ENCODE measurements around the gene TNXB.

TNXB gene

DNA sequence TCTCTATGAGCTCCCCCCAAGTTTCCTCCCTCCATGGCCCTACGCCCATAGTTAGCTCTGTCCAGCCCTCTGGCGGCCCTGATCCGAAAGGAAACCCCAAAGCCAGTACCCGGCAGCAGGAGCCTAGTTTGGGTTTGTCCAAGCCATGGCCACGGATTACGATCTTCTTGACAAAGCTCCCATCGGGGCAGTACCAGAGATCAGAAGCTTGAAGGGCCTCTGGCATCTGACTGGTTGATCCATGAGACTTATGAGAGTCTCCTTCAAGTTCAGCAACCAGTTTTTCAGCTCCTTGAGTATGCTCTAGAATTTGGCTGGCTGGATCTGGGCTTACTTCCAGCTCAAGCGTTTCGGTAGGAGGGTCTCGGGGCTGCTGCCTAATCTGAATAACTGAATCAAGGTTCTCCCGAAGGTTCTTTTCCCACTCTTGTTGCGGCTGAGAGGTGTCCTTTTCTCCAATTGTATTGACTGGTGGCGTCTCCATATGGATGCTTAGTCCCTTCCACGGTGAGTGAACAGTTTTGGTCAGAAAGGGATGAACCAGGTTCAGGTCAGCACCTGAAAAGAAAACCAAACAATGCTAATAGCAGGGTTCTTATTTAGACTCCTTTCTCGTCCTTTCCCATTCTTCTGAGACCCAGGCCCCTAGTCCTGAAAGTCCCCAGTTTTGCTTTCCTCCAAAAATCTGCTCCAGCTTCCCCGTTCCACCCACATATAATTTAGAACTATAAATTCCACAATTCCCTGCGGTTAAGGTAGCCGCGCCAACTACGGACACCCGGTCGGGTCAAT lies 20.4 kb upstream of the TNXB start:
- DNase-seq, result no peak
- TF ChIP-seq GATA1 (IDR thresholded peaks at IDR 0.05; ENCODE audit: low read depth, low read length) (no peak), POLR2A (IDR thresholded peaks at IDR 0.05; ENCODE audit: low read length) (no peak)

DNA sequence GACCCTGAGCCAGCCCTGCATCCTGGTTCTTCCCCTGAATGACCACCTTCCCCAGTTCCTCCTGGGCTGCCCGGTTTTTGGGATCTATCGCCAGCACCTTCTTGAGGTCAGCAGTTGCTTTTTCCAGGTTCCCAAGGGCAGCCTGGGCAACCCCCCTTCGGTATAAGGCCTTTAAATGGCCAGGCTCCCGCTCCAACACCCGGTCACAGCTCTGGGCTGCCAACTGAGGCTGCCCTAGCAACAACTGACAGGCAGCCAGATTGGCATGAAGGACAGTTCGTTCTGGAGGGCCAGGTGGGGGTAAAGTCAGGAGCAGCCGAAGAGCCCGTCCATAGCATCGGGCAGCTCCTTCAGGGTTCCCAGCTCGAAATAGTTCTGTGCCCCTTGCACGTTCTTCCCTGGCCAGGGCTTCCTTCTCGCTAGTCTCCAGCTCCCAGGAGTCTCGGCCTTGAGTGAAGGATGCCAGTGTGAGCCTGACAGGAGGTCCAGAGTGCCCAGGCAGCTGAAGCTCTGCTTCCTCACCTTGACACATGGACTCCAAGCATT lies 19.7 kb upstream of the TNXB start:
- no peak for DNase-seq
- TF ChIP-seq POLR2A (IDR thresholded peaks at IDR 0.05; ENCODE audit: low read length) (no peak), GATA1 (IDR thresholded peaks at IDR 0.05; ENCODE audit: low read depth, low read length) (no peak)

DNA sequence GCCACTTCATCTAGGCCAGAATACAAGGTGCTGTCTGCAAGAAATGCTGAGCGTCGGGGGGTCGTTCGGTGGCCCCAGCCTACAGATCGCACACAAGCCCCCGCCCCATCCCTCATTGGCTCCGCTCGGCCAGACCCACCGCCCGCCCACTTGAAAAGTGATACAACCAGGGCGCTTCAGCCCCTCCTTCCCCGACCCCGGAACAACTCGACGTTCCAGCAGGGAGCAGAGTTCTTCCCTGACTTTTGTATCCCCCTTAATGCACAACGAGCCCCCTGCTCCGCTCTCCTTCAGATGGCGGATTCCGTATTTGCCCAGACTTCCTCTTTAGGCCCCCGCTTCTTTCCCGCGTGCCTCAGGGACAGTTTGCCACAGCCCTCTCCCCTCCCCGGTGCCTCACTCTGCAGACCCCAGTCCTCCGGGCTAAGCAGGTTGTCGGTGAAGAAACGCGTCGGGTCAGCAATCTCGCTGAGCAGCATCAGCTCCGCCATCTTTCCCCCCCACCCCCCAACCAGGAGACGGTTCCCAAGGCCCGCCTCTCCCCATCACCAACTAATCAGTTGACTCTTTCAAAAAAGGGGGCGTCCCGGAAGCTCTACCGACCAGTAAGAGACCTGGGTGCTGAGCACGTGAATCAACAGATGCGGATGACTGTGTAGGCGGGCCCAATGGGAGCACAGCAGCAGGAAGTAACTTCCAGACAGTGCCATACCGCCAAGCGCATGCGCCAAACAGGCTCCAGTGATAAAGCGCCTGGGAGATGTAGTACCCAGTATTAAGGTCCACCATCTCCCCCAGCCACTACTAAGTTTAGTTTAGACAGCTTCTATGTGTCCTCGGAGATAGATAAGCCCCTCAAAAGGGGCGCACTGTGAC lies 18.8 kb upstream of the TNXB start, which contains the start of gene ATF6B:
ATF6B (minus strand) TSS at position 530 of the 876 bp plus-strand sequence; CDS start at position 491, 39 bp downstream.
- TF ChIP-seq POLR2A (IDR thresholded peaks at IDR 0.05; ENCODE audit: low read length) (peak; percentile 83), GATA1 (IDR thresholded peaks at IDR 0.05; ENCODE audit: low read depth, low read length) (no peak)
- peak; percentile 99 to 100 for DNase-seq

DNA sequence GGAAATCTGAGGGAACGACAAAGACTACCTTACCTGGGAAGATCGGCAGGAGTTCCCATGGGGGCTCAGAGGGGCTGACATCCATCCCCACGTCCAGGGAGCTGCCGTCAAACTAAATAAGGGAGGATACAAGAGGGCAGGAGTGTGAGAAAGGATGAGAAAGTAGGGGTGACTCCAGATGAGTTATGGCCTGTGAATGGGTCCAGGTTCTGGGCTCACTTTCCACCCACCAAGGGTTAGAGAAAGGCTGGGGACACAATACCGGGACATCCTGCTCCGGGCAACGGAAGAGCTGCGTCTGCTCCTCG lies 18.2 kb upstream of the TNXB start:
- TF ChIP-seq GATA1 (IDR thresholded peaks at IDR 0.05; ENCODE audit: low read depth, low read length) (no peak), POLR2A (IDR thresholded peaks at IDR 0.05; ENCODE audit: low read length) (no peak)
- no peak for DNase-seq

DNA sequence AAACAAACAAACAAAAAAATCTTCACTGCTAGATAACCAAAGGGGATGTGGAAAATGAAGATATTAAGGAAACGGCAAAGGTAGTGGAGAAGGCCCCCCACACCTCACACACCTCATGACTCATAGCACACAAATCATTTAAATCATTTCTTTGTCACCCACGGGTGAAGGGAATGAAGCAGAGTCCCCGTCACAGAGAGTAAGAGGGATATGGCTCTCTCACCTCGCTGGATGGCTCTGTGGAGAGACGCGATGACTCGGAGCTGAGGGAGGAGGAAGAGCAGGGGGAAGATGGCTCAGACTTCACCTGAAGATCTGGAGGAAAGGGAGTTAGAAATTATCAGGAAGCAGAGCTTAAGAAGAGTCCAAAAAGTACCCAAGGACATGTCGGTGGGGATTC lies 17.7 kb upstream of the TNXB start:
- no peak for DNase-seq
- no peak for TF ChIP-seq GATA1 (IDR thresholded peaks at IDR 0.05; ENCODE audit: low read depth, low read length)
- TF ChIP-seq POLR2A (IDR thresholded peaks at IDR 0.05; ENCODE audit: low read length), result no peak

DNA sequence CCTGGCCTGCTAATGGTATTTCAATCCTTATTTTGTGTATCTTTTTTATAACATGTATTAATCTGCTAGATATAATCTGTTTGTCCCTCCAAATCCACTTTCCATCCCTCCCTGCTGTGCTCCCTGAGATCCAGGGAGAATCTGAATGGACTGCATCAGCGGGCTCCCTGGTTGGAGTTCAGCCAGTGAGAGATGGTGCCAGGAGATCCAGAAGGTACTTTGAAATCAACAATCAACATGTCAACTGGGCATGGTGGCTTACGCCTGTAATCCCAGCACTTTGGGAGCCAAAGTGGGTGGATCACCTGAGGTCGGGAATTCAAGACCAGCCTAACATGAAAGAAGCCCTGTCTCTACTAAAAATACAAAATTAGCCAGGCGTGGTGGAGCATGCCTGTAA lies 14.5 kb upstream of the TNXB start:
- TF ChIP-seq GATA1 (IDR thresholded peaks at IDR 0.05; ENCODE audit: low read depth, low read length) (no peak), POLR2A (IDR thresholded peaks at IDR 0.05; ENCODE audit: low read length) (no peak)
- no peak for DNase-seq

DNA sequence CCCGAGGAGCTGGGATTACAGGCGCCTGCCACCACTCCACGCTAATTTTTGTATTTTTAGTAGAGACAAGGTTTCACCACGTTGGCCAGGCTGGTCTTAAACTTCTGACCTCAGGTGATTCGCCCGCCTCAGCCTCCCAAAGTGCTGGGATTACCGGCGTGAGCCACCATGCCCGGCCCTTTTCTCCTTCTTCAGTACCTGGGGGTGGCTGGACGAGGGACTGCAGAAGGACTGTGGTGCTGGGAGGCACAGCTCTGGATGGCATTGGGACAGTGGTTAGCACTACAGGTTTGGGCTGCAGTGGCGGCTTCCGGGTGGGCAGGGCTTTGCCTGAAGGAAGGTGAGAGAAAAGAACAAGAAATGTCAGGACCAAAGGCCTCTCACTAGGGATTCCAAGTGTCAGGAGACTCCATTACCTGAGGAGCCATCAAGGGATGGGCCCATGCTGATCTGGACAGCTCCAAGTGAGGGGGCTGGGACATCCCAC lies 11.5 kb upstream of the TNXB start:
- TF ChIP-seq POLR2A (IDR thresholded peaks at IDR 0.05; ENCODE audit: low read length), result no peak
- TF ChIP-seq GATA1 (IDR thresholded peaks at IDR 0.05; ENCODE audit: low read depth, low read length), result no peak

DNA sequence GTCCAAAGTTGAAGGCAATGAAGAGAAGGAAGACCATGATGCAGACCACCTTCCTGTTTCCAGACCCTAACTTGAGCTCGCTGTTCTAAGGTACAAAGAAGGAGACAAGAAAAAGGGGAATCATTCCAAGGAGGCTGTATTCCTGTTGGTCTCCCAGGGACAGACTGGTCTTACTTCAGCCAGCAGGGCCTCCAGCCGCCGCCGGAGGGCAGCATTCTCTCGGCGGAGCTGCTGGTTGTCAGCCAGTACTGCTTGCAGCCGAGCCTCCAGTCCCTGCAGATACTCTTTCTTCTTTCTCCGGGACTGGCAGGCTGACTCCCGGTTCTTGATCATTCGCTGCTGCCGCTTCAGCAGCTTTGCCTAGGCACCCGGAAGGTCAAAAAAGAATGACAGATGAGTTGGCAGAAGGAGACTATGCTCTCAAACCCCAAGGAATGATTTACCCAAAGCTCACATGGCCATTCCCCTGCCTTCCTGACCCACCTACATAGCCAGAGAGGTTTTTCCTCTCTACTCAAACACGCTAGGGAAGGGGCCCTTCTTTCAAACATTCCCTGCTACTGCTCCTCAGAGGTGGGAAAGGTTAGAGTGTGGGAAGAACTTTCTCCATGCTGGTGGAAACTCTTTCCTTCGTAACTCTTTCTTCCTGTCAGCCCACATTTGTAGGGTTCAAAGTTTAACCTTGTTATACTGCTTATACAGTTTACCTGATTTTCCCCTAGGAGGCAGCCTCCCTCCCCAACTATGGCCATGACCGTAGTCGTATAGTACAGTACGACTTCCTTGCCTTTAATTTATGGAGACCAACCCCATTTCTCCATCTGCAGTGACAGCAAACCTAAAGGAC lies 9.9 kb upstream of the TNXB start:
- peak; percentile 86 to 91 for DNase-seq
- no peak for TF ChIP-seq POLR2A (IDR thresholded peaks at IDR 0.05; ENCODE audit: low read length)
- no peak for TF ChIP-seq GATA1 (IDR thresholded peaks at IDR 0.05; ENCODE audit: low read depth, low read length)

More for the DNA sequence above, 11.5 kb upstream of the TNXB start:
- no peak for DNase-seq

DNA sequence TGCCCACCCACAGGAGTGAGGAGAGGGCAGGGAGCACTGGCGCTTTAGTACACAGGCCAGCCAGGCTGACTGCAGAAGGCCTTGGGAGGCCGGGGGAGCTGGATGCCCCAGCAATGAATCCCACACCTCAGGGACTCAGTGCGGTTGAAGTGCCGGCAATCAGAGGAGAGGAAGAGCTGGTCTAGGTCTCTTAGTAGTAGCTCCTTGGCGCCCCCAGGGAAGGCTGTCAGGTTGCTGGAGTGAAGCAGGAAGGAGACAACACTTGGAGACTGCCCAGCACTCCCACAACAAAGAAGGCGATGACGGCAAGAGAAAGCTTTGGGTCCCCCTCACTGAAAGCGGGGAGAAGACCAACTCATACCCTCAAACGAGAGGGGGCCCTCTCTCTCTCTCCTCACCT lies 8.3 kb upstream of the TNXB start:
- DNase-seq, result no peak
- TF ChIP-seq GATA1 (IDR thresholded peaks at IDR 0.05; ENCODE audit: low read depth, low read length) (no peak), POLR2A (IDR thresholded peaks at IDR 0.05; ENCODE audit: low read length) (no peak)

DNA sequence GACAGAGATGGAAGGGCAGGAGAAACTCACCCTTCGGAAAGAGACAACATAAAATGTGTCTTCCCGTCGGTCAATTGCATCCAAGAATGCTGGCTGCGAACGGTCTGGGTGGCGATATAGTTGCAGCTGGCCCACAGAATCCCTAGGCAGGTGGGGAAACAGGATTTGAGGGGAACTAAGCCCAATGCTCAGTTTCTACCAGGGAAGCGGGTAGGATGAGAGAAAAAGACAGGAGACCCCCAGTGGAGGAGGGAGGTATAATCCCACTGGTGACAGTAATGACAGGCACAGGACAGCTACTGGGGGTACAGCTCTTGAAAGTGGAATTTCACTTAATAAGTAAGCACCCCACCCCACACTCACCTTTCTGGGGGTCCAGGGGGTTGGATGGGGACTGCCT lies 7.5 kb upstream of the TNXB start:
- peak; percentile 27 to 51 for DNase-seq

DNA sequence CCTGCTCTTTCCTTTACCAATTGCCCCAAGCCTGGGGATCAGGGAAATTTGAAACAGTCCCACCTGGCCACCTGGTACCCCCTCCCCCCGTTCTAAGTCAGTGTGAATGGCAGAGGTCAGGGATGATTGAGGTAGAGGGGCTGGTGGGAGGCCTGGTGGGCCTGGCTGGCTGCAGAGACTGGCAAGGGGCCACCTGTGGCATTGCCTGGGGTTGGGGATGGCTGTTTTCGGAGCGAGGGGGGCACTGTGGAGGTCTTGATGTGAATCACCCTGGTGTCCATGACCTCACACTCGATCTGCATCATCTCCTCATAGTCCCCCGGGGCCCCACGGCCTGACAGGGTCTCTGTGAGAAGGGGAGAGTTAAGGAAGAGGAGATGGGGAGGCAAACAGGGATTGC lies 6.5 kb upstream of the TNXB start:
- no peak for TF ChIP-seq GATA1 (IDR thresholded peaks at IDR 0.05; ENCODE audit: low read depth, low read length)

More for the DNA sequence above, 7.5 kb upstream of the TNXB start:
- TF ChIP-seq POLR2A (IDR thresholded peaks at IDR 0.05; ENCODE audit: low read length) (no peak), GATA1 (IDR thresholded peaks at IDR 0.05; ENCODE audit: low read depth, low read length) (no peak)

DNA sequence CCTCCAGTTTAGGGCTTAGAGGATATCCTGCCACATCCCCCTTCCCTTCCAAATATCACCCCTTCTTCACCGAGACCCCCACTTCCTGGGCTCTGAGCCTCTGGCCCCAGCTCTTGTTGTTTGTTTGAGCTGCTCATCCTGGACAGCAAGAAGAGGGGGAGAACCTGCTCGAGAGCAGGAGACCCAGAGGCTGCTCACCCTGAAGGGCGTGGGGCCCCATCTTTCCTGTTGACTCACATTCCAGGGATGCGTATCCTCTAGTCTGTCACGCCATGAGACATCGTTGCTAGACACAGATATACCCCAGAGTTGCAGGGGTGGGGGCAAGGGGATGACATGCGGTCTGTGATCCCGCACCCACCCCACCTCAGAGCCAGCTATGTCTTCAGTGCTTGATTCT lies 5.7 kb upstream of the TNXB start:
- TF ChIP-seq GATA1 (IDR thresholded peaks at IDR 0.05; ENCODE audit: low read depth, low read length), result no peak
- no peak for TF ChIP-seq POLR2A (IDR thresholded peaks at IDR 0.05; ENCODE audit: low read length)
- no peak for DNase-seq

More for the DNA sequence above, 6.5 kb upstream of the TNXB start:
- DNase-seq, result no peak

All from erythroblast (primary cell).